ENCODE measurements around the gene TCF7L1.
"Not testable (repeated sequence)": the region's sequence is repeated elsewhere in the genome, so short reads cannot be mapped to it uniquely, and the experiment has no call there.

DNA sequence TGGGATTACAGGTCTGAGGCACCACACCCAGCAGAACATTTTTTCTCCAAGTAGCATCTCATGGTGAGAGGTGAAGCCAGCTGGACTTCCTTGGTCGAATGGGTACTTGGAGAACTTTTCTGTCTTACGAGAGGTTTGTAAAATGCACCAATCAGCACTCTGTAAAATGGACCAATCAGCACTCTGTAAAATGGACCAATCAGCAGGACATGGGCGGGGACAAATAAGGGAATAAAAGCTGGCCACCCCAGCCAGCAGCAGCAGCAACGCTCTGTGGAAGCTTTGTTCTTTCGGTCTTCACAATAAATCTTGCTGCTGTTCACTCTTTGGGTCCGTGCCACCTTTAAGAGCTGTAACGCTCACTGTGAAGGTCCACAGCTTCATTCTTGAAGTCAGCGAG, 21.9 kb downstream of the TCF7L1 start:
- TF ChIP-seq YY1 (IDR thresholded peaks at IDR 0.05; ENCODE audit: insufficient read depth, insufficient read length); SUZ12 (IDR thresholded peaks at IDR 0.05; ENCODE audit: extremely low read depth, insufficient read depth, insufficient read length): not testable (repeated sequence)

Measured in NT2/D1 (cell line).